EH (cell line): ENCODE results near the gene ST8SIA3.
A peak's percentile ranks its signal among the peaks of the same experiment; 100 is the strongest.
"Not testable (repeated sequence)": the region's sequence is repeated elsewhere in the genome, so short reads cannot be mapped to it uniquely, and the experiment has no call there.

ENCODE experiments used
- DNase-seq: peaks from one replicate; pipeline ENCODE4 v3.0.0-alpha.2; 2015; ENCODE audit warnings: low read depth

The ST8SIA3 gene

DNA sequence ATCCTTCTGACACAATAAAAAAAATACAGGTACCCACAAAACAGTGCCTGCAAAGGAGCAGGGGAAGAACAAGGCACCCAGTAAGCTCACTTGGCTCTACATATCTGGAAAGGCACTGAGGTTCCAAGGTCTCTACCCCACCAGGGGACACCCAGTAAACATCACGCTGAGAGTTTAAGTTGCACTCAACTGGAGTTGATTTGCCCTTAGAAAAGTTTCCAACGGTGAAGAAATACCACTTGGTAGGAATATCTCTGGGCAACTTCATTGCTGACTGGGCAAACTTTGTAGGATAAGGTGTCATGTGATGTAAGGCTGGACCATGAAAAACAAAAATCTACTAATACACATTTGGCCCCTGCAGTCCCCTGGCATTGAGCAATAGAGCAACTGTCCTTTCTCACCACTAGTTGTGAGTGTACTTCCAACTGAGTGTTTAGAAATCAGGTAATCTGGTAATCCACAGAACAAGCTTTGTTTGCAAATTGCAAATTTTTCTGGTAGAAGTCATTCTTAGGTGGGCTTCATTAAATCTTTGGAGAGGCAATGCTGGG lies 14.2 kb downstream of the ST8SIA3 start:
- DNase-seq: no peak

DNA sequence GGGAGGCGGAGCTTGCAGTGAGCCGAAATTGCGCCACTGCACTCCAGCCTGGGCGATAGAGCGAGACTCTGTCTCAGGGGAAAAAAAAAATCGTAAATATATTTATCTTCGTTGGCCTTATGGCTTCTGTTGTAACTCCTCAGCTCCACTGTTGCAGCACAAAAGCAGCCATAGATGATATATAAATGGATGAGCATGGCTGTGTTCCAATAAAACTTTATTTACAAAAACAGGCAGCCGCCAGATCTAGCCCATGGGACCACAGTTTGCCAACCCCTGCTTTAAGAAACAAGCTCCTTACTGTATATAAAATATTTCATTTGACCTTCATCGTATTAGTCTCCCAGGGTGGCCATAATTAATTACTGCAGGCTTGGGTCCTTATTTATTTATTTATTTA lies 20.1 kb downstream of the ST8SIA3 start:
- no peak for DNase-seq

DNA sequence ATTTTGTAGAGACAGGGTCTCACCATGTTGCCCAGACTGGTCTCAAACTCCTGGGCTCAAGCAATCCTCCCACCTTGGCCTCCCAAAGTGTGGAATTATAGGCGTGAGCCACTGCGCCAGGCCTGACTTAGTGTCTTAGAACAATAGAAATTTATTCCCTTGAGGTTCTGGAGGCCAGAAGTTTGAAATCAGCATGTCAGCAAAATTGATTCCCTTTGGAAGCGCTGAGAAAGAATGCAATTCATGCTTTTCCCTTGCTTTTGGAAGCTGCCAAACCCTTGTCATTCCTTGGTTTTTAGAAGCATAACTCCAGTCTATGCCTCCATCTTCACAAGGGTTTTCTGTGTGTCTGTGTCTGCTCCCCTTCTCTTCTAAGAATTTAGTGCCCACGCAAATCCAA lies 20.7 kb downstream of the ST8SIA3 start:
- no peak for DNase-seq

GRCh38 chr18:57376503-57376902 lies 24.1 kb downstream of the ST8SIA3 start:
- no peak for DNase-seq

GRCh38 chr18:57389271-57389670 lies 36.9 kb downstream of the ST8SIA3 start:
- no peak for DNase-seq

DNA sequence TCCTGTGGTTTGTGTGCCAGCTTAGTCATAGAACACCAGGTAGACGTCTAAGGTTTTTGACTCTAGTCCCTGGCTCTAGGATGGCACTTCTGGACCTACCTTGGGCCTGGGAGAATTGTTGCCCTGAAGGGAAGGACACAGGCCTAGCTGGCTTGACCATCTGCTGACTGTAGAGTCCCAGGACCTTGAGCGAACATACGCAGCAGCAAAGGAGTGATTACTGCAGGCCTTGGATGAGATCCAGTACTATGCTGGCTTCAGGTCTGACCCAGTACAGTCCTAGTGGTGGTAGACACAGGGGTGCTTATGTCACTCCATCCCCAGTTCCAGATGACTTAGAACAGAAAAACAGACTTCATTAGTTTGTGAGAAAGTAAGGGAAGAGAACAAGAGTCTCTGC lies 37.7 kb downstream of the ST8SIA3 start:
- DNase-seq: no peak

- DNase-seq: not testable (repeated sequence)
Measured at GRCh38 chr18:57394749-57395148, 42.4 kb downstream of the ST8SIA3 start.

- DNase-seq: not testable (repeated sequence)
Measured at GRCh38 chr18:57396831-57397230, 44.5 kb downstream of the ST8SIA3 start.

DNA sequence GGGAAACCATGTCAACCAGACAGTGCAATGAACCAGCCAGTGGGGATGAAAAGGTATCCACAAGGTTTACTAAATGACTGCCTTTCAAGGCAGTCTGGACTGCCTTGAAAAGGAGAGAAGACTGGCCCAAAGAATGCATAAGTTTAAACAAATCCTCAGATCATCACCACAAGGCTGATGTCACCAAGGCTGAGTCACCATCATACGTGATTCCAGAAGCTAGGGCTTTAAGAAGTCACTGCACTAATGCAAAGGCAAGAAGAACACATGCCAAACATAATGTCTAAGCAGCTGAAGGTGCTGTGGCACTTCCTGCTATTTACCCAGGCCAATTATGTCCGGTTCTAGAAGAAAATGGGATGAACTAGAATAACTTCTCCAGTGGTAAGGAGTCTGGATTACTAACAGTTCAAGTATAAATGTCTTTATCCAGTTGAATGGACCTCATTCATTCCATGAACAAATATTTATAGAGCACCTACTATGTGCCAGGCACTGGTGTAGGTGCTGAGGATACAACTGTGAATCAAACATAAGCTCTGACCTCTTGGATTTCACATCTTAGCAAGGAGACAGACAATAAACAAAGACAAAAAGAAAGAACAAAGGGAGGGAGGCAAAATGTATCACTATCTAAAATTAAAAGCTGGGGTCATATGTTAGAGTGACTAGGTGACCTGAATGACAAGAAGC lies 45.2 kb downstream of the ST8SIA3 start:
- peak; percentile 75 for DNase-seq

GRCh38 chr18:57404345-57404744 lies 52.0 kb downstream of the ST8SIA3 start:
- no peak for DNase-seq

GRCh38 chr18:57409650-57410049 lies 57.3 kb downstream of the ST8SIA3 start:
- no peak for DNase-seq

- no peak for DNase-seq
Measured at GRCh38 chr18:57410749-57411148, 58.4 kb downstream of the ST8SIA3 start.

DNA sequence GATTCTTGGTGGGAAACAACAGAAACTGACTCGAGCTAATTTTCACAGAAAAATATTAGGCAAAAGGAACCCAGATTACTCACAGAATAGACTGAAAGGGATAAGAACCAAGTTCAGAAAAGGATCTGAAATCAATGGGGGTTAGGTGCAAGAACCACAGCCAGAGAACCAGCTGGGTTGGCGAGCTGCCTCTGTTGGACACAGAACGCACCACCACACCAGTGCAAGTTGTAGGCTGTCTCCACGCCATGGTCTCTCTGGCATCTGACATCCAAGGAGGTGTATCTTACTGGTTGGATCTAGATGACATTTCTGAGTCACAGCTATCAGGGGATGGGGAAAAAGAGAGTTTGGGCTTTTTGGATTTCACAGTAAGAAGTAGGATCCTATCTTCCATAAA lies 64.2 kb downstream of the ST8SIA3 start:
- no peak for DNase-seq
